ENCODE results near the gene CEP63. TPM values are rescaled to one million over a fixed set of nuclear protein-coding genes. Genes with fewer than 3 reads are reported as not detected.

The CEP63 gene
- total and polyA plus RNA-seq, 4 donors = 28.0 to 32.7 (median 29.7) TPM

Other genes with a start within 250 kb of the CEP63 start
- gene RYK, start 235.2 kb upstream of the CEP63 start, total RNA-seq = 10 to 100 TPM; 71.8 to 73.5 TPM
- 10 to 100 TPM; 35.9 to 48.9 TPM for gene RYK, start 235.2 kb upstream of the CEP63 start, polyA plus RNA-seq
- 100 to 1,000 TPM in 1 of 2 donors, 10 to 100 TPM in 1; 82.1 to 118 TPM for gene AMOTL2, start 111.6 kb upstream of the CEP63 start, total RNA-seq
- 10 to 100 TPM; 12.4 to 29.3 TPM for gene AMOTL2, start 111.6 kb upstream of the CEP63 start, polyA plus RNA-seq
- 10 to 100 TPM; 38.7 to 40.5 TPM for gene ANAPC13, start 72 bp upstream of the CEP63 start, total RNA-seq
- gene ANAPC13, start 72 bp upstream of the CEP63 start, polyA plus RNA-seq = 10 to 100 TPM; 52.0 to 86.1 TPM
- 1 to 10 TPM; 1.2 to 1.8 TPM for gene KY, start 165.0 kb downstream of the CEP63 start, total RNA-seq
- under 1 TPM; 0.13 TPM for gene KY, start 165.0 kb downstream of the CEP63 start, polyA plus RNA-seq

Measured in aorta (tissue), 4 donors.